Esophagus mucosa (tissue), 1 donor: ENCODE measurements around the gene STK24. TPM values are rescaled to one million over a fixed set of nuclear protein-coding genes. Genes with fewer than 3 reads are reported as not detected.
A peak's percentile ranks its signal among the peaks of the same experiment; 100 is the strongest.
"Not testable (repeated sequence)": the region's sequence is repeated elsewhere in the genome, so short reads cannot be mapped to it uniquely, and the experiment has no call there.

Experiments
- ATAC-seq: fragments of 200-7000 bp; cut with Tn5 transposase; one replicate; pipeline ENCODE4 v1.9.1; 2020
- total RNA-seq: library from RNA; stranded (reverse); gene quantifications from one replicate; pipeline ENCODE4 v1.2.4, GENCODE V29; 2023
- donor health status: DM: yes; HTN: yes; CAD: no.

Gene STK24
- total RNA-seq, 1 donor from 2014 or later: 139 TPM

GRCh38 chr13:98581971-98582702 is 5.2 kb upstream of the STK24 start:
- ATAC-seq: peak; percentile 65

DNA sequence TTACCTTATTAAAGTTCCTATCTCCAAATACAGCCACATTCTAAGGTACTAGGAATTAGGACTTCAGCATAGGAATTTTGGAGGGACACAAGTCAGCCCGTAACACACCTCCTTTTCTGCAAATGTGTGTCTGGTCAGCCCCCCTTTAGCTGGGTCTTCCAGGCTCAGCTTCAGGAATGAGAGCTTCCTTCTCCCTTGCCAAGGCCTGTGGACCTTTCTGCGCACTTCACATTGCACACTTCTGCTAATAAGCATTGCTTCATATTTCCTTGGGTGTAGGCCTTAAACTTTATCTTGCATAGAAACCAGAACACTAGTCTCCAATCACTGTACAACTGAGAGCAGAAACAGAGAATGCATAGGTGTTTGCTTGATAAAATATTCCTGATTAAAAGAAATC is 4.5 kb upstream of the STK24 start:
- ATAC-seq: no peak

DNA sequence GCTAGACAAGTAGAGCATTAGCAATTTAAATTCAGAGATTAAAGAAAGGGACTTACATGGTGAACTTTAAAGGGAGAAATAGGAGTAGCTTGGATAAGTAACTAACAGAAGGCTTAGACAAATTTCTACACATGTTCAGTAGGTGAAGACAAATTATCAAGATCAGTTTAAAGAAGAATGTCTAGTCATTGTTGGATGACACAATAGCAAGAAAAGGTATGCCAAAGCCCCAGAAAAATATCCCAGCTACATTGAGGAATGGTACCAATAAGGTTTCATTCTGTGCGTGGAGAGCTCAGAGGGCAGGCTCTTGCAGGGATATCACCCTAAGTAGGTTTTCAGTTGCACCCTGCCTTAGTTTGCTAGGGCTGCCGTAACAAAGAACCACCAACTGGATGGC is 3.5 kb upstream of the STK24 start:
- ATAC-seq: no peak

- ATAC-seq: no peak
These were observed 954 bp upstream of the STK24 start for GRCh38 chr13:98577836-98578285.

GRCh38 chr13:98576200-98576945 is 534 bp downstream of the STK24 start:
- peak; percentile 71 for ATAC-seq

- ATAC-seq: no peak
These were observed 1.1 kb downstream of the STK24 start for GRCh38 chr13:98575904-98576199.

GRCh38 chr13:98575009-98575903 is 1.7 kb downstream of the STK24 start:
- no peak for ATAC-seq

DNA sequence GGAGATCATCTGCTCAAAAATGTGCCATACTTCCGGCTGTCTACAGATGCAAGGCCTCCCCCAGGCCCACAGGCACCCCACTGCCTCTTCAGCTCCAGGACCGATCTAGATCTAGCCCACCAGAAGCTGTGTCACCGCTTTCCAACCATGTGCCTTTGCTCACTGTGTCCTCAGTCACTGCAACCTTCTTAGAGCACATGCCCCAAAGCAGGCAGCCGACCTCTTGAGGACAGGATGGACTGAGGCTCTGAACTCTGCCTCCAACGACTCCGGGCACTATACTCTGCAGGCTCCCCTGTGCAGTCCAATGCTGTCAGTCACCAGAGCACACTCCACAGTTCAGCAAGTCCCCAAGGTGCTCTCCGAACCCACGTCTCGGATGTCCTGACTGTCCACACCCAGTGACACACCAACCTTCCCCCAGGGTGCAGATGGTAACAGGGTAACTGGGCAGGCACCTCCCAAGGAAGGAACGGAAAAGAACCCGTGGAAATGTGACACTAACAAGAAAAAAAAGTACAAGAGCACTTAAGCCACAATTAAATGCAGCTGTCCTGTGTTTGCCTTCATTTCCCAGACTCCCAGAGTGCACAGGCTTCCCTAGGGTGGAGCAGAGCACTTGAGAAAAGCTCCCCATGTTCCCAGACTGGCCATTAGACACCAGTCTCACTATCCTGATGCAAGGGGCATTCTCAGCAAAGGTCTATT is 4.8 kb downstream of the STK24 start:
- ATAC-seq: peak; percentile 70

GRCh38 chr13:98570929-98571372 is 6.0 kb downstream of the STK24 start:
- peak; percentile 65 for ATAC-seq

DNA sequence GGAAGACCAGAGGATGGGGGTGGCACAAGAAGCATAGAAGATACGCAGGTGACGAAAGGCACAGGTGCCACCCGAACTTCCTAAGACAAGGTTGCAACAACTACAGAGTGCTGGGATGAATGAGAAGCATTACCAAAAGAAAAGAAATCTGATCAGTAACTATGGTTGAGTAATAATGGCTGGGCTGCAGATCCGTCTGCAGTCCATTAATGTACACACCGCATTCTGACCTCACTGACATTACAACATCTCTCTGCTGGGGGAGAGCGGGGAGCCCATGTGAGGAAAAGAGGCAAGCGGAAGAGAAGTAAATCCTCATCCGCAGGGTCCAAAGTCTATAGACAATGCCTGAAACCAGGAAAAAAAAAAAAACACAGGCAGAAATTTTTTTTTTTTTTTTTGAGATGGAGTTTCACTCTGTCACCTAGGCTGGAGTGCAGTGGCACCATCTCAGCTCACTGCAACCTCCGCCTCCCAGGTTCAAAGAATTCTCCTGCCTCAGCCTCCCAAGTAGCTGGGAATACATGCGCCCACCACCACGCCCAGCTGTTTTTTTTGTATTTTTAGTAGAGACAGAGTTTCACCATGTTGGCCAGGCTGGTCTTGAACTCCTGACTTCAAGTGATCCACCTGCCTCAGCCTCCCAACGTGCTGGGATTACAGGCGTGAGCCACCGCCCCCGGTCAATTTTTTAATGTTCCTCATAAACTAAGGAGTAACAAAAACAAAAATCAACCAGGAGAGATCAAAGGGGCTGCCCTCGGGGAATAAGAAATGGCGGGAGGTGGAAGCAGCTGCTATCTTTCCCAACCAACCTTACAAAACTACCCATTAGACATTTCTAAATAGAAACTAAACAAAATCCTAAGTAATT is 7.2 kb downstream of the STK24 start:
- not testable (repeated sequence) for ATAC-seq

GRCh38 chr13:98568918-98569317 is 8.0 kb downstream of the STK24 start:
- no peak for ATAC-seq

DNA sequence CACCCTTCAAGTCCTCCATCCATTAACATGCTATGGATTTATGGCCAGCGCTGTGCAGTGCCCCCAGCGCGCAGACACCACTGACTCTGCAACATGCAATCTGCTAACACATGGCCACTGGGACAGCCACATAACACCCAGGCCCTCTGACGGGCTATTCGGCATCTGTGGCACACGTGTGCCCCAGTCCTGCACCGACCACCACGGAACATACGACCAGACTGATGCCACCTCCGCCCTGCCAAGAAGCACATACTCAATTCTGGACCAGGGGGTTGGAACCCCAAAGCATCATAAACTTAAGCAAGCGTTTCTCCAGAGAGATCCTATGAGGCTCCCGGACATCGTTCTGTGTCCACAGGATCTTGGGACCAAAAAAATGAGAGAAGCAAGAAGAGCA is 9.8 kb downstream of the STK24 start:
- ATAC-seq: no peak

- peak; percentile 20 for ATAC-seq
These were observed 11.0 kb downstream of the STK24 start for GRCh38 chr13:98565726-98566565.

- ATAC-seq: peak; percentile 12
These were observed 12.7 kb downstream of the STK24 start for GRCh38 chr13:98564204-98564603.

GRCh38 chr13:98563071-98563470 is 13.8 kb downstream of the STK24 start:
- ATAC-seq: no peak

DNA sequence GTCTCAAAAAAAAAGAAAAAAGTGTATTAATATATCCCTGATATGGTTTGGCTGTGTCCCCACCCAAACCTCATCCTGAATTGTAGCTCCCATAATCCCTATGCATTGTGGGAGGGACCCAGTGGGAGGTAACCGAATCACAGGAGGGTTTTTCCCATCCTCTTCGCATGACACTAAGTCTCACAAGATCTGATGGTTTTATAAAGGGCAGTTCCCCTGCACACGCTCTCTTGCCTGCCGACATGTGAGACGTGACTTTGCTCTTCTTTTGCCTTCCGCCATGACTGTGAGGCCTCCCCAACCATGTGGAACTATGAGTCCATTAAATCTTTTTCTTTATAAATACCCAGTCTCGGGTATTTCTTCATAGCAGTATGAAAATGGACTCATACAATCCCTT is 17.7 kb downstream of the STK24 start:
- no peak for ATAC-seq

GRCh38 chr13:98557937-98558792 is 18.7 kb downstream of the STK24 start:
- peak; percentile 76 for ATAC-seq

GRCh38 chr13:98556968-98557631 is 19.8 kb downstream of the STK24 start:
- ATAC-seq: peak; percentile 82
